BLaER1 treated with 17β-estradiol and CSF1 and Interleukin-3, amounts not matched to agents 10 nM and 100 nM (cell line): ENCODE results near the gene RALY.

Experiments used
- H3K27ac ChIP-seq, 11 experiments: shearing (Covaris generic); formaldehyde crosslinking; 2 replicates each; pipeline ENCODE4 v1.8.1; 2022
- H3K27me3 ChIP-seq, 11 experiments: shearing (Covaris generic); formaldehyde crosslinking; 2 replicates each; pipeline ENCODE4 v1.8.1; 2022
- H3K36me3 ChIP-seq, 11 experiments: shearing (Covaris generic); formaldehyde crosslinking; 2 replicates each; pipeline ENCODE4 v1.8.1; 2022
- H3K4me1 ChIP-seq, 10 experiments: shearing (Covaris generic); formaldehyde crosslinking; 2 replicates each; pipeline ENCODE4 v1.8.1; 2022
- H3K4me2 ChIP-seq, 11 experiments: shearing (Covaris generic); formaldehyde crosslinking; 2 replicates each; pipeline ENCODE4 v1.8.1; 2022
- H3K4me3 ChIP-seq, 10 experiments: shearing (Covaris generic); formaldehyde crosslinking; 2 replicates each; pipeline ENCODE4 v1.8.1; 2022
- H3K9ac ChIP-seq, 11 experiments: shearing (Covaris generic); formaldehyde crosslinking; 2 replicates each; pipeline ENCODE4 v1.8.1; 2022
- H3K9me3 ChIP-seq, 11 experiments: shearing (Covaris generic); formaldehyde crosslinking; replicated peaks in 1 of 11; 2 replicates each; pipeline ENCODE4 v1.8.1; 2022
- H4K20me1 ChIP-seq, 11 experiments: shearing (Covaris generic); formaldehyde crosslinking; 2 replicates each; pipeline ENCODE4 v1.8.1; 2022
- Cebpa-rat ChIP-seq, 11 experiments: shearing (Covaris generic); IDR thresholded peaks; 2 replicates each; pipeline ENCODE4 v1.8.1; 2022

Gene RALY

GRCh38 chr20:33993576-33994221, at the start of gene RALY:
Gene RALY (plus strand): TSS chr20:33993911. CDS start chr20:34072075, 78,164 bp downstream.
- Histone ChIP-seq H4K20me1 (peaks cover 43 to 50% (median 45%) of the 10 kb centered on the region in 11 experiments), H3K9me3 (peaks cover 0 to 2% (median 0%) of the 10 kb centered on the region in 11 experiments; a peak in 2 of 22 replicates), H3K27ac (peak within 1 kb of the TSS; percentile 94 to 98 (median 97)), H3K36me3 (peaks cover 4 to 28% (median 18%) of the 10 kb centered on the region in 11 experiments; a peak in 18 of 22 replicates), H3K4me1 (peaks cover 42 to 61% (median 53%) of the 10 kb centered on the region in 10 experiments), H3K4me3 (peak within 1 kb of the TSS; percentile 79 to 97 (median 89)), H3K9ac (peak within 1 kb of the TSS; percentile 93 to 99 (median 97)), H3K27me3 (no peaks in the 10 kb centered on the region), H3K4me2 (peak within 1 kb of the TSS; percentile 92 to 99 (median 95))
- no peak for TF ChIP-seq Cebpa-rat (IDR thresholded peaks at IDR 0.05)

- Histone ChIP-seq H3K27ac (no peak overlapping the region), H3K9me3 (peaks cover 20 to 30% (median 28%) of the 10 kb centered on the region in 11 experiments), H3K27me3 (no peaks in the 10 kb centered on the region), H4K20me1 (no peaks in the 10 kb centered on the region), H3K36me3 (no peaks in the 10 kb centered on the region), H3K4me3 (no peak overlapping the region), H3K4me2 (no peak overlapping the region), H3K4me1 (no peaks in the 10 kb centered on the region), H3K9ac (no peak overlapping the region)
- TF ChIP-seq Cebpa-rat (IDR thresholded peaks at IDR 0.05): no peak
Measured at GRCh38 chr20:33944914-33945313, 48.8 kb upstream of the RALY start.

GRCh38 chr20:33945391-33946081, 48.2 kb upstream of the RALY start:
- Histone ChIP-seq H3K4me1 (no peaks in the 10 kb centered on the region), H3K4me2 (no peak overlapping the region), H3K4me3 (no peak overlapping the region), H3K36me3 (no peaks in the 10 kb centered on the region), H3K9me3 (peaks cover 20 to 34% (median 28%) of the 10 kb centered on the region in 11 experiments), H3K27ac (no peak overlapping the region), H4K20me1 (no peaks in the 10 kb centered on the region), H3K9ac (no peak overlapping the region), H3K27me3 (no peaks in the 10 kb centered on the region)
- TF ChIP-seq Cebpa-rat (IDR thresholded peaks at IDR 0.05): no peak

- no peaks in the 10 kb centered on the region for H3K4me1 ChIP-seq
Measured at GRCh38 chr20:33947709-33948295, 45.9 kb upstream of the RALY start.

GRCh38 chr20:33948480-33948879, 45.2 kb upstream of the RALY start:
- Histone ChIP-seq H3K27ac (no peak overlapping the region), H3K9ac (no peak overlapping the region), H3K4me3 (no peak overlapping the region), H3K27me3 (no peaks in the 10 kb centered on the region), H4K20me1 (no peaks in the 10 kb centered on the region), H3K4me1 (no peaks in the 10 kb centered on the region), H3K4me2 (no peak overlapping the region), H3K36me3 (no peaks in the 10 kb centered on the region), H3K9me3 (peaks cover 20 to 35% (median 28%) of the 10 kb centered on the region in 11 experiments)
- TF ChIP-seq Cebpa-rat (IDR thresholded peaks at IDR 0.05): no peak

More at GRCh38 chr20:33947709-33948295, 45.9 kb upstream of the RALY start:
- Histone ChIP-seq H3K4me3 (no peak overlapping the region), H3K27me3 (no peaks in the 10 kb centered on the region), H3K9ac (no peak overlapping the region), H3K4me2 (no peak overlapping the region), H3K27ac (no peak overlapping the region), H3K9me3 (peaks cover 20 to 35% (median 28%) of the 10 kb centered on the region in 11 experiments), H3K36me3 (no peaks in the 10 kb centered on the region), H4K20me1 (no peaks in the 10 kb centered on the region)
- TF ChIP-seq Cebpa-rat (IDR thresholded peaks at IDR 0.05): no peak

GRCh38 chr20:33951171-33951570, 42.5 kb upstream of the RALY start:
- no peaks in the 10 kb centered on the region for H3K4me1 ChIP-seq
- no peaks in the 10 kb centered on the region for H4K20me1 ChIP-seq
- H3K27ac ChIP-seq: no peak overlapping the region
- no peak overlapping the region for H3K4me2 ChIP-seq
- peaks cover 20 to 35% (median 28%) of the 10 kb centered on the region in 11 experiments for H3K9me3 ChIP-seq
- no peaks in the 10 kb centered on the region for H3K27me3 ChIP-seq
- H3K4me3 ChIP-seq: no peak overlapping the region
- no peak for TF ChIP-seq Cebpa-rat (IDR thresholded peaks at IDR 0.05)
- H3K36me3 ChIP-seq: no peaks in the 10 kb centered on the region
- no peak overlapping the region for H3K9ac ChIP-seq

GRCh38 chr20:33954504-33954903, 39.2 kb upstream of the RALY start:
- Histone ChIP-seq H3K9me3 (peaks cover 0 to 10% (median 3%) of the 10 kb centered on the region in 11 experiments; a peak in 11 of 22 replicates), H3K27ac (no peak overlapping the region), H3K36me3 (no peaks in the 10 kb centered on the region), H3K4me1 (no peaks in the 10 kb centered on the region), H3K4me3 (no peak overlapping the region), H3K4me2 (no peak overlapping the region), H4K20me1 (no peaks in the 10 kb centered on the region), H3K27me3 (no peaks in the 10 kb centered on the region), H3K9ac (no peak overlapping the region)
- TF ChIP-seq Cebpa-rat (IDR thresholded peaks at IDR 0.05): no peak

- 0 out of 22 replicates have a peak, but pooled peaks of 1 of the 11 experiments have one; percentile 32 for TF ChIP-seq Cebpa-rat (IDR thresholded peaks at IDR 0.05)
- Histone ChIP-seq H3K4me3 (no peak overlapping the region), H3K27me3 (no peaks in the 10 kb centered on the region), H3K4me1 (peaks cover 0 to 16% (median 6%) of the 10 kb centered on the region in 10 experiments; a peak in 10 of 20 replicates), H3K9me3 (peaks cover 0 to 14% (median 9%) of the 10 kb centered on the region in 11 experiments; a peak in 18 of 22 replicates), H3K9ac (no peak overlapping the region), H4K20me1 (no peaks in the 10 kb centered on the region), H3K36me3 (no peaks in the 10 kb centered on the region), H3K4me2 (peak overlapping the region in 5 of 11 experiments; percentile 20 to 67 (median 50); a peak in 9 of 22 replicates), H3K27ac (0 out of 22 replicates have a peak overlapping the region, but pooled peaks of 2 of the 11 experiments have one; percentile 4 to 7)
Measured at GRCh38 chr20:33963751-33964150, 30.0 kb upstream of the RALY start.

GRCh38 chr20:33964441-33964840, 29.3 kb upstream of the RALY start:
- H3K27me3 ChIP-seq: no peaks in the 10 kb centered on the region
- no peak for TF ChIP-seq Cebpa-rat (IDR thresholded peaks at IDR 0.05)
- no peaks in the 10 kb centered on the region for H3K36me3 ChIP-seq
- H3K9me3 ChIP-seq: peaks cover 0 to 14% (median 9%) of the 10 kb centered on the region in 11 experiments; a peak in 18 of 22 replicates
- peak overlapping the region in 4 of 11 experiments; percentile 20 to 67 (median 46); a peak in 6 of 22 replicates for H3K4me2 ChIP-seq
- H3K9ac ChIP-seq: no peak overlapping the region
- no peaks in the 10 kb centered on the region for H4K20me1 ChIP-seq
- no peak overlapping the region for H3K4me3 ChIP-seq
- H3K27ac ChIP-seq: no peak overlapping the region
- peaks cover 0 to 16% (median 6%) of the 10 kb centered on the region in 10 experiments; a peak in 10 of 20 replicates for H3K4me1 ChIP-seq
